C4-2B (cell line): ENCODE measurements around the gene BRIP1.

Experiments
- H3K27ac ChIP-seq: fragments of 450-650 bp; 2 replicates; pipeline ENCODE4 v1.5.1; 2017
- CTCF ChIP-seq: fragments of 450-650 bp; conservative IDR thresholded peaks from 2 replicates; pipeline ENCODE4 v1.5.1; 2017; ENCODE audit warnings: mild to moderate bottlenecking
- ZFX ChIP-seq: fragments of 450-650 bp; IDR thresholded peaks from 2 replicates; pipeline ENCODE4 v1.6.1; 2017

Gene BRIP1

GRCh38 chr17:61770043-61770442 is 93.3 kb downstream of the BRIP1 start:
- TF ChIP-seq ZFX (no peak), CTCF (no peak)
- no peak overlapping the region for H3K27ac ChIP-seq

GRCh38 chr17:61768405-61768804 is 94.9 kb downstream of the BRIP1 start:
- no peak overlapping the region for H3K27ac ChIP-seq
- no peak for TF ChIP-seq CTCF
- TF ChIP-seq ZFX = no peak

- no peak overlapping the region for H3K27ac ChIP-seq
- TF ChIP-seq CTCF (no peak), ZFX (no peak)
Measured at GRCh38 chr17:61766520-61766919, 96.8 kb downstream of the BRIP1 start.

GRCh38 chr17:61764846-61765245 is 98.5 kb downstream of the BRIP1 start:
- TF ChIP-seq CTCF (no peak), ZFX (no peak)
- H3K27ac ChIP-seq = no peak overlapping the region

- no peak for TF ChIP-seq CTCF
- no peak for TF ChIP-seq ZFX
- no peak overlapping the region for H3K27ac ChIP-seq
Measured at GRCh38 chr17:61761827-61762226, 101.5 kb downstream of the BRIP1 start.

- H3K27ac ChIP-seq = no peak overlapping the region
- TF ChIP-seq ZFX = no peak
- TF ChIP-seq CTCF = no peak
Measured at GRCh38 chr17:61759362-61759761, 104.0 kb downstream of the BRIP1 start.

- TF ChIP-seq ZFX (no peak), CTCF (no peak)
Measured at GRCh38 chr17:61758430-61758829, 104.9 kb downstream of the BRIP1 start.

More at GRCh38 chr17:61758430-61758829, 104.9 kb downstream of the BRIP1 start:
- no peak overlapping the region for H3K27ac ChIP-seq
